ENCODE measurements around the gene RPS8. TPM values are rescaled to one million over a fixed set of nuclear protein-coding genes. Genes with fewer than 3 reads are reported as not detected.

Gene RPS8
- 456 and 523 TPM in 2 replicates for polyA plus RNA-seq

GRCh38 chr1:44775078-44775929, at the start of gene RPS8:
RPS8 (plus strand) TSS chr1:44775540; CDS start chr1:44775597, 57 bp downstream.

GRCh38 chr1:44730741-44731512, 44.4 kb upstream of the RPS8 start, which contains the start of gene RNU5D-1:
RNU5D-1 (minus strand) TSS chr1:44731170.

GRCh38 chr1:44739307-44740178, 35.8 kb upstream of the RPS8 start, which contains the start of gene KIF2C:
KIF2C (plus strand) TSS chr1:44739837; CDS start chr1:44739933, 96 bp downstream.

GRCh38 chr1:44788120-44788860, 12.9 kb downstream of the RPS8 start, which contains the start of gene BEST4:
BEST4 (minus strand) TSS chr1:44788170; CDS start chr1:44787705, 465 bp downstream.

GRCh38 chr1:44799770-44800584, 24.6 kb downstream of the RPS8 start, which contains the start of gene PLK3:
PLK3 (plus strand) TSS chr1:44800377; CDS start chr1:44800464, 87 bp downstream.

GRCh38 chr1:44806704-44807363, 31.5 kb downstream of the RPS8 start, which contains the start of gene DYNLT4:
DYNLT4 (minus strand) TSS chr1:44807351; CDS start chr1:44806668, 683 bp downstream.

GRCh38 chr1:44808063-44808937, 33.0 kb downstream of the RPS8 start, which contains the start of gene BTBD19:
BTBD19 (plus strand) TSS chr1:44808523; CDS start chr1:44808821, 298 bp downstream.

Other genes with a start within 250 kb of the RPS8 start
- 5.8 and 6.1 TPM in 2 replicates for gene TMEM53, start 101.1 kb upstream of the RPS8 start, polyA plus RNA-seq
- 3.7 TPM in 1 of 2 replicates, not detected in the other for gene ARMH1, start 100.8 kb upstream of the RPS8 start, polyA plus RNA-seq
- gene RNU5D-1, start 44.4 kb upstream of the RPS8 start, polyA plus RNA-seq, result not detected in 2 replicates
- gene KIF2C, start 35.7 kb upstream of the RPS8 start, polyA plus RNA-seq, result not detected in 2 replicates
- gene BEST4, start 12.6 kb downstream of the RPS8 start, polyA plus RNA-seq, result 0.15 TPM in 1 of 2 replicates, not detected in the other
- gene PLK3, start 24.8 kb downstream of the RPS8 start, polyA plus RNA-seq, result 3.9 TPM in 1 of 2 replicates, not detected in the other
- not detected in 2 replicates for gene DYNLT4, start 31.8 kb downstream of the RPS8 start, polyA plus RNA-seq
- gene BTBD19, start 33.0 kb downstream of the RPS8 start, polyA plus RNA-seq, result not detected in 2 replicates
- gene PTCH2, start 67.7 kb downstream of the RPS8 start, polyA plus RNA-seq, result 0.46 and 0.76 TPM in 2 replicates
- gene EIF2B3, start 211.1 kb downstream of the RPS8 start, polyA plus RNA-seq, result 98.8 and 102 TPM in 2 replicates
- 9.3 and 10.9 TPM in 2 replicates for gene HECTD3, start 235.8 kb downstream of the RPS8 start, polyA plus RNA-seq
- gene UROD, start 236.7 kb downstream of the RPS8 start, polyA plus RNA-seq, result 58.9 and 65.3 TPM in 2 replicates

Measured in Purkinje cell (primary cell).